Peyer's patch (tissue), 4 donors: ENCODE data around the gene SEC22B.
"Not testable (repeated sequence)": the region's sequence is repeated elsewhere in the genome, so short reads cannot be mapped to it uniquely, and the experiment has no call there.

Experiments
- POLR2A ChIP-seq, 2 donors: fragments of 450-650 bp; IDR thresholded peaks; one replicate each; pipeline ENCODE4 v1.5.1; 2017; ENCODE audit warnings: antibody characterized with exemption in 2 of 2, mild to moderate bottlenecking in 2 of 2, moderate library complexity in 2 of 2
- TF ChIP-seq, protein P1 (sequence below), 6 experiments: fragments of 450-650 bp in 4 of 6; fragments of 200-600 bp in 2 of 6; sonication (generic) in 1 of 6; IDR thresholded peaks; one replicate each; pipeline ENCODE4 v1.5.1; 2017 to 2019; ENCODE audit warnings: antibody characterized with exemption in 6 of 6, mild to moderate bottlenecking in 3 of 6, moderate library complexity in 1 of 6

DNA sequence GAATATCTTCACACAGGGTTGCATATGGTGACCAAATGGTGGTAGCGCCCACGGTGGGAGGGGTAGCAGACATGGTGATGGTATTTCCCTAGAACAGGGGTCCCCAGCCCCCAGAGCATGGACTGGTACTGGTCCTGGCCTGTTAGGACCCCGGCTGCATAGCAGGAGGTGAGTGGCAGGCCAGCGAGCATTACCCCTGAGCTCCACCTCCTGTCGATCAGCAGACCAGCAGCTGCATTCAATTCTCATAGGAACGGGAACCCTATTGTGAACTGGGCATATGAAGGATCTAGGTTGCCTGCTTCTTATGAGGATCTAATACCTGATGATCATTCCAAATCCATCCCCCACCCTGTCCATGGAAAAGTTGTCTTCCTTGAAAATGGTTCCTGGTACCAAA, 34.4 kb upstream of the SEC22B start:
- TF ChIP-seq POLR2A (IDR thresholded peaks at IDR 0.05): not testable (repeated sequence)
- TF ChIP-seq, protein P1, sequence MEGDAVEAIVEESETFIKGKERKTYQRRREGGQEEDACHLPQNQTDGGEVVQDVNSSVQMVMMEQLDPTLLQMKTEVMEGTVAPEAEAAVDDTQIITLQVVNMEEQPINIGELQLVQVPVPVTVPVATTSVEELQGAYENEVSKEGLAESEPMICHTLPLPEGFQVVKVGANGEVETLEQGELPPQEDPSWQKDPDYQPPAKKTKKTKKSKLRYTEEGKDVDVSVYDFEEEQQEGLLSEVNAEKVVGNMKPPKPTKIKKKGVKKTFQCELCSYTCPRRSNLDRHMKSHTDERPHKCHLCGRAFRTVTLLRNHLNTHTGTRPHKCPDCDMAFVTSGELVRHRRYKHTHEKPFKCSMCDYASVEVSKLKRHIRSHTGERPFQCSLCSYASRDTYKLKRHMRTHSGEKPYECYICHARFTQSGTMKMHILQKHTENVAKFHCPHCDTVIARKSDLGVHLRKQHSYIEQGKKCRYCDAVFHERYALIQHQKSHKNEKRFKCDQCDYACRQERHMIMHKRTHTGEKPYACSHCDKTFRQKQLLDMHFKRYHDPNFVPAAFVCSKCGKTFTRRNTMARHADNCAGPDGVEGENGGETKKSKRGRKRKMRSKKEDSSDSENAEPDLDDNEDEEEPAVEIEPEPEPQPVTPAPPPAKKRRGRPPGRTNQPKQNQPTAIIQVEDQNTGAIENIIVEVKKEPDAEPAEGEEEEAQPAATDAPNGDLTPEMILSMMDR (IDR thresholded peaks at IDR 0.05): not testable (repeated sequence)
